ENCODE results near the gene PIM1.

PIM1 gene

GRCh38 chr6:37137201-37138090 is 32.5 kb upstream of the PIM1 start:
- no peak for DNase-seq (ENCODE audit: low read depth)

- no peak for DNase-seq (ENCODE audit: low read depth)
Measured at GRCh38 chr6:37138856-37139229, 31.1 kb upstream of the PIM1 start.

- no peak for DNase-seq (ENCODE audit: low read depth)
Measured at GRCh38 chr6:37139230-37139962, 30.6 kb upstream of the PIM1 start.

- DNase-seq (ENCODE audit: low read depth) = no peak
Measured at GRCh38 chr6:37140145-37140544, 29.8 kb upstream of the PIM1 start.

GRCh38 chr6:37141281-37142049 is 28.5 kb upstream of the PIM1 start:
- DNase-seq (ENCODE audit: low read depth) = no peak

GRCh38 chr6:37142050-37142614 is 27.8 kb upstream of the PIM1 start:
- no peak for DNase-seq (ENCODE audit: low read depth)

- no peak for DNase-seq (ENCODE audit: low read depth)
Measured at GRCh38 chr6:37143585-37143984, 26.4 kb upstream of the PIM1 start.

GRCh38 chr6:37145443-37145842 is 24.5 kb upstream of the PIM1 start:
- no peak for DNase-seq (ENCODE audit: low read depth)

GRCh38 chr6:37146735-37147157 is 23.2 kb upstream of the PIM1 start:
- DNase-seq (ENCODE audit: low read depth) = no peak

GRCh38 chr6:37149745-37150144 is 20.2 kb upstream of the PIM1 start:
- no peak for DNase-seq (ENCODE audit: low read depth)

- DNase-seq (ENCODE audit: low read depth) = no peak
Measured at GRCh38 chr6:37150314-37150713, 19.6 kb upstream of the PIM1 start.

- DNase-seq (ENCODE audit: low read depth) = no peak
Measured at GRCh38 chr6:37155394-37156312, 14.3 kb upstream of the PIM1 start.

GRCh38 chr6:37158508-37158907 is 11.4 kb upstream of the PIM1 start:
- DNase-seq (ENCODE audit: low read depth) = no peak

GRCh38 chr6:37160922-37161778 is 8.8 kb upstream of the PIM1 start:
- no peak for DNase-seq (ENCODE audit: low read depth)

GRCh38 chr6:37162740-37163139 is 7.2 kb upstream of the PIM1 start:
- no peak for DNase-seq (ENCODE audit: low read depth)

GRCh38 chr6:37168163-37168758 is 1.7 kb upstream of the PIM1 start:
- no peak for DNase-seq (ENCODE audit: low read depth)

GRCh38 chr6:37168811-37169495 is 999 bp upstream of the PIM1 start:
- no peak for DNase-seq (ENCODE audit: low read depth)

- no peak for DNase-seq (ENCODE audit: low read depth)
Measured at GRCh38 chr6:37170273-37171200, 585 bp downstream of the PIM1 start.
